Lung (tissue), 12 donors: ENCODE results near the gene ZNF345. TPM values are rescaled to one million over a fixed set of nuclear protein-coding genes. Genes with fewer than 3 reads are reported as not detected.

ENCODE experiments used
- ATAC-seq: fragments of 200-7000 bp; cut with Tn5 transposase; one replicate; pipeline ENCODE4 v1.9.1; 2020; ENCODE audit warnings: moderate number of reproducible peaks; ENCODE audit not compliant: insufficient read depth, low FRiP score
- DNase-seq, 3 donors: peaks; one replicate each; pipeline ENCODE4 v3.0.0-alpha.2; 2013 to 2017
- H3K27ac ChIP-seq, 2 donors: one replicate each; pipeline ENCODE4 v1.5.1; 2013; ENCODE audit warnings: mild to moderate bottlenecking in 2 of 2, moderate library complexity in 2 of 2, control low read depth in 1 of 2, inconsistent platforms in 1 of 2, low read depth in 1 of 2, low read length in 1 of 2
- H3K27me3 ChIP-seq, 3 donors: one replicate each; pipeline ENCODE4 v1.5.1; 2013; ENCODE audit warnings: low read length in 2 of 3; ENCODE audit not compliant: control insufficient read depth in 3 of 3, insufficient read depth in 3 of 3
- H3K36me3 ChIP-seq, 4 donors: one replicate each; pipeline ENCODE4 v1.5.1; 2013; ENCODE audit warnings: low read length in 4 of 4, mild to moderate bottlenecking in 1 of 4, moderate library complexity in 1 of 4; ENCODE audit not compliant: control insufficient read depth in 4 of 4, insufficient read depth in 4 of 4
- H3K4me1 ChIP-seq, 5 donors: one replicate each; pipeline ENCODE4 v1.5.1; 2013; ENCODE audit warnings: low read length in 5 of 5, mild to moderate bottlenecking in 2 of 5, moderate library complexity in 1 of 5; ENCODE audit not compliant: control insufficient read depth in 5 of 5, insufficient read depth in 5 of 5
- H3K4me3 ChIP-seq: one replicate; pipeline ENCODE4 v1.5.1; 2013; ENCODE audit warnings: mild to moderate bottlenecking, control low read depth, moderate library complexity
- H3K9ac ChIP-seq, 2 donors: one replicate each; pipeline ENCODE4 v1.5.1; 2013; ENCODE audit warnings: low read length in 2 of 2, control low read depth in 1 of 2; ENCODE audit not compliant: insufficient read depth in 1 of 2
- H3K9me3 ChIP-seq, 4 donors: one replicate each; pipeline ENCODE4 v1.5.1; 2013; ENCODE audit warnings: low read length in 3 of 4, mild to moderate bottlenecking in 1 of 4, moderate library complexity in 1 of 4; ENCODE audit not compliant: control insufficient read depth in 4 of 4, insufficient read depth in 3 of 4
- CTCF ChIP-seq: IDR thresholded peaks from 2 replicates; pipeline ENCODE4 v1.5.1; 2012; ENCODE audit warnings: mild to moderate bottlenecking; ENCODE audit errors: control extremely low read depth, extremely low read depth
- WGBS, 2 donors: extraction: QIAGEN DNeasy Blood & Tissue Kit; methylation state at CpG; one replicate each; pipeline ENCODE4 v1.1.7; 2013; 5-methylcytosine and 5-hydroxymethylcytosine counted together
- polyA plus RNA-seq, 2 donors: library from polyadenylated mRNA; stranded (reverse); fragments of 200-250 nt; gene quantifications; one replicate each; pipeline ENCODE4 v1.2.1, GENCODE V29; 2013
- total RNA-seq, 2 donors: library from RNA; depleted of rRNA in 1 of 2; stranded (reverse); fragments of >200 nt in 1 of 2; gene quantifications; one replicate each; pipeline ENCODE4 v1.2.1, GENCODE V29; 2014 to 2021
- donor health status: control.
- donor health status: control.
- donor health status: Bipolar disorder and iron deficiency.
- donor health status: healthy.
- donor health status: DM: yes; HTN: yes; CAD: no.

Gene ZNF345
- total and polyA plus RNA-seq, 4 donors: 1.8 to 22.5 (median 3.5) TPM

DNA sequence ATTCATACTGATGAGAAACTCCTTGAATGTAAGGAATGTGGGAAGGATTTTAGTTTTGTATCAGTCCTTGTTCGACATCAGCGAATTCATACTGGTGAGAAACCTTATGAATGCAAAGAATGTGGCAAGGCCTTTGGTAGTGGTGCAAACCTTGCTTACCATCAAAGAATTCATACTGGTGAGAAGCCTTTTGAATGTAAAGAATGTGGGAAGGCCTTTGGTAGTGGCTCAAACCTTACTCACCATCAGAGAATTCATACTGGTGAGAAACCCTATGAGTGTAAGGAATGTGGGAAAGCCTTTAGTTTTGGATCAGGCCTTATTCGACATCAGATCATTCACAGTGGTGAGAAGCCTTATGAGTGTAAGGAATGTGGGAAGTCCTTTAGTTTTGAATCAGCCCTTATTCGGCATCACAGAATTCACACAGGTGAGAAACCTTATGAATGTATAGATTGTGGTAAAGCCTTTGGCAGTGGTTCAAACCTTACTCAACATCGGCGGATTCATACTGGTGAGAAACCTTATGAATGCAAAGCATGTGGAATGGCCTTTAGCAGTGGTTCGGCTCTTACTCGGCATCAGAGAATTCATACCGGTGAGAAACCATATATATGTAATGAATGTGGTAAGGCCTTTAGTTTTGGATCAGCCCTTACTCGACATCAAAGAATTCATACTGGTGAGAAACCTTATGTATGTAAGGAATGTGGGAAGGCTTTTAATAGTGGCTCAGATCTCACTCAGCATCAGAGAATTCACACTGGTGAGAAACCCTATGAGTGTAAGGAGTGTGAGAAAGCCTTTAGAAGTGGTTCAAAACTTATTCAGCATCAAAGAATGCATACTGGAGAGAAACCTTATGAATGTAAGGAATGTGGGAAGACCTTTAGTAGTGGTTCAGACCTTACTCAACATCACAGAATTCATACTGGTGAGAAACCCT, 26.6 kb downstream of the ZNF345 start:
- H3K9me3 ChIP-seq: peaks cover 27 to 64% (median 49%) of the 10 kb centered on the region in 4 donors
- no peak overlapping the region for H3K4me3 ChIP-seq
- no peak for TF ChIP-seq CTCF
- no peak overlapping the region for H3K9ac ChIP-seq
- no peak overlapping the region for H3K27ac ChIP-seq
- no peaks in the 10 kb centered on the region for H3K4me1 ChIP-seq
- WGBS, 2 donors: 97 to 98% methylated on average over 10 of the region's 10 CpGs
- H3K27me3 ChIP-seq: no peaks in the 10 kb centered on the region
- ATAC-seq (no peak), DNase-seq (no peak)
- H3K36me3 ChIP-seq: peaks cover 17 to 61% (median 28%) of the 10 kb centered on the region in 4 donors

GRCh38 chr19:36891768-36892357, 41.2 kb downstream of the ZNF345 start:
- Histone ChIP-seq H3K27ac (no peak overlapping the region), H3K36me3 (peaks cover 9 to 78% (median 55%) of the 10 kb centered on the region in 4 donors)
- WGBS, 2 donors: 98 to 99% methylated on average over 3 of the region's 3 CpGs

GRCh38 chr19:36894849-36895383, 44.2 kb downstream of the ZNF345 start:
- H3K27ac ChIP-seq: no peak overlapping the region
- TF ChIP-seq CTCF: no peak
- no peaks in the 10 kb centered on the region for H3K4me1 ChIP-seq
- peak in 1 of 3 donors; percentile 9 for DNase-seq
- H3K9me3 ChIP-seq: peaks cover 27 to 69% (median 60%) of the 10 kb centered on the region in 4 donors
- H3K36me3 ChIP-seq: peaks cover 10 to 90% (median 69%) of the 10 kb centered on the region in 4 donors
- H3K27me3 ChIP-seq: no peaks in the 10 kb centered on the region
- WGBS, 2 donors: 93 to 99% methylated on average over 2 of the region's 2 CpGs
- no peak overlapping the region for H3K9ac ChIP-seq
- H3K4me3 ChIP-seq: no peak overlapping the region
- ATAC-seq: no peak

More at GRCh38 chr19:36891768-36892357, 41.2 kb downstream of the ZNF345 start:
- peaks cover 25 to 72% (median 56%) of the 10 kb centered on the region in 4 donors for H3K9me3 ChIP-seq
- DNase-seq (no peak), ATAC-seq (no peak)
- H3K27me3 ChIP-seq: no peaks in the 10 kb centered on the region
- H3K4me3 ChIP-seq: no peak overlapping the region
- H3K4me1 ChIP-seq: no peaks in the 10 kb centered on the region
- TF ChIP-seq CTCF: no peak
- no peak overlapping the region for H3K9ac ChIP-seq
